Astrocyte of the hippocampus (primary cell): ENCODE results near the gene SGPP2.
"Not testable (repeated sequence)": the region's sequence is repeated elsewhere in the genome, so short reads cannot be mapped to it uniquely, and the experiment has no call there.

Experiments
- DNase-seq: peaks from one replicate; pipeline ENCODE4 v3.0.0; 2011; ENCODE audit warnings: low read depth, low spot score

Gene SGPP2

GRCh38 chr2:222424276-222424728 lies at the start of gene SGPP2:
Gene SGPP2 (plus strand): TSS chr2:222424543. CDS start chr2:222424603, 60 bp downstream.
- no peak for DNase-seq

- no peak for DNase-seq
These were observed 48.5 kb upstream of the SGPP2 start for GRCh38 chr2:222375798-222376197.

- DNase-seq, result no peak
These were observed 43.9 kb upstream of the SGPP2 start for GRCh38 chr2:222380456-222380855.

GRCh38 chr2:222381566-222381965 lies 42.8 kb upstream of the SGPP2 start:
- DNase-seq, result no peak

GRCh38 chr2:222383255-222383654 lies 41.1 kb upstream of the SGPP2 start:
- no peak for DNase-seq

- DNase-seq, result no peak
These were observed 32.5 kb upstream of the SGPP2 start for GRCh38 chr2:222391743-222392285.

- no peak for DNase-seq
These were observed 30.5 kb upstream of the SGPP2 start for GRCh38 chr2:222393733-222394267.

- DNase-seq, result no peak
These were observed 25.9 kb upstream of the SGPP2 start for GRCh38 chr2:222398446-222398885.

- no peak for DNase-seq
These were observed 25.1 kb upstream of the SGPP2 start for GRCh38 chr2:222399038-222399783.

- DNase-seq, result no peak
These were observed 20.0 kb upstream of the SGPP2 start for GRCh38 chr2:222404151-222404905.

- DNase-seq, result no peak
These were observed 15.7 kb upstream of the SGPP2 start for GRCh38 chr2:222408684-222409083.

- no peak for DNase-seq
These were observed 13.8 kb upstream of the SGPP2 start for GRCh38 chr2:222410534-222410933.

- not testable (repeated sequence) for DNase-seq
These were observed 12.0 kb upstream of the SGPP2 start for GRCh38 chr2:222412334-222412733.

- DNase-seq, result no peak
These were observed 10.9 kb upstream of the SGPP2 start for GRCh38 chr2:222413295-222413911.

GRCh38 chr2:222418739-222419138 lies 5.6 kb upstream of the SGPP2 start:
- no peak for DNase-seq

- no peak for DNase-seq
These were observed 3.8 kb upstream of the SGPP2 start for GRCh38 chr2:222420508-222420907.

- DNase-seq, result no peak
These were observed 2.7 kb upstream of the SGPP2 start for GRCh38 chr2:222421626-222422025.

- DNase-seq, result no peak
These were observed 1.2 kb upstream of the SGPP2 start for GRCh38 chr2:222423186-222423585.

- DNase-seq, result peak; percentile 4
These were observed 589 bp upstream of the SGPP2 start for GRCh38 chr2:222423632-222424275.

GRCh38 chr2:222424729-222425671 lies 657 bp downstream of the SGPP2 start:
- peak; percentile 23 for DNase-seq
